Trophoblast cell (in vitro differentiated cells and primary cell): ENCODE results near the gene LIG1.

Experiments
- DNase-seq, 2 donors: peaks; one replicate each; pipeline ENCODE4 v3.0.0-alpha.2; 2016
- H2AFZ ChIP-seq: 2 replicates; pipeline ENCODE4 v1.6.1; 2013; ENCODE audit warnings: low read length, moderate library complexity, mild to moderate bottlenecking; ENCODE audit not compliant: insufficient read depth, poor library complexity
- H2AK5ac ChIP-seq: 2 replicates; pipeline ENCODE4 v1.6.1; 2013; ENCODE audit warnings: mild to moderate bottlenecking, low read length
- H2BK120ac ChIP-seq: 2 replicates; pipeline ENCODE4 v1.6.1; 2013; ENCODE audit warnings: low read length, mild to moderate bottlenecking, moderate library complexity; ENCODE audit not compliant: insufficient read depth, poor library complexity
- H2BK12ac ChIP-seq: 2 replicates; pipeline ENCODE4 v1.6.1; 2013; ENCODE audit warnings: mild to moderate bottlenecking, low read length, moderate library complexity
- H2BK5ac ChIP-seq: 2 replicates; pipeline ENCODE4 v1.6.1; 2013; ENCODE audit warnings: low read length, low read depth, moderate library complexity, mild to moderate bottlenecking; ENCODE audit not compliant: poor library complexity
- H3K14ac ChIP-seq: 2 replicates; pipeline ENCODE4 v1.6.1; 2013; ENCODE audit warnings: mild to moderate bottlenecking, low read length
- H3K18ac ChIP-seq: 2 replicates; pipeline ENCODE4 v1.6.1; 2013; ENCODE audit warnings: mild to moderate bottlenecking, low read length
- H3K23ac ChIP-seq: 2 replicates; pipeline ENCODE4 v1.6.1; 2013; ENCODE audit warnings: low read length
- H3K27ac ChIP-seq: 2 replicates; pipeline ENCODE4 v1.5.1; 2013; ENCODE audit warnings: low read depth, mild to moderate bottlenecking, inconsistent platforms, low read length, moderate library complexity
- H3K27me3 ChIP-seq: 2 replicates; pipeline ENCODE4 v1.6.1; 2013; ENCODE audit warnings: inconsistent platforms, mild to moderate bottlenecking, low read length, moderate library complexity; ENCODE audit not compliant: insufficient read depth
- H3K36me3 ChIP-seq, 2 experiments: 1 replicate in 1 of 2; 2 replicates in 1 of 2; pipeline ENCODE4 v1.6.1; 2013; ENCODE audit warnings: low read length in 2 of 2, mild to moderate bottlenecking in 2 of 2, moderate library complexity in 1 of 2; ENCODE audit not compliant: insufficient read depth in 2 of 2, control insufficient read depth in 1 of 2
- H3K4ac ChIP-seq: 2 replicates; pipeline ENCODE4 v1.6.1; 2013; ENCODE audit warnings: low read depth, mild to moderate bottlenecking, low read length, moderate library complexity
- H3K4me1 ChIP-seq, 2 experiments: 1 replicate in 1 of 2; 2 replicates in 1 of 2; pipeline ENCODE4 v1.6.1; 2013; ENCODE audit warnings: low read length in 2 of 2, mild to moderate bottlenecking in 2 of 2, moderate library complexity in 1 of 2; ENCODE audit not compliant: insufficient read depth in 2 of 2, control insufficient read depth in 1 of 2
- H3K4me2 ChIP-seq: 2 replicates; pipeline ENCODE4 v1.6.1; 2013; ENCODE audit warnings: inconsistent platforms, mild to moderate bottlenecking, low read length, moderate library complexity
- H3K4me3 ChIP-seq: 2 replicates; pipeline ENCODE4 v1.5.1; 2013; ENCODE audit warnings: mild to moderate bottlenecking, low read depth, low read length, inconsistent platforms
- H3K79me1 ChIP-seq: one replicate; pipeline ENCODE4 v1.6.1; 2013; ENCODE audit warnings: low read length
- H3K79me2 ChIP-seq: 2 replicates; pipeline ENCODE4 v1.6.1; 2013; ENCODE audit warnings: low read length, mild to moderate bottlenecking; ENCODE audit not compliant: control insufficient read depth, insufficient read depth, poor library complexity
- H3K9ac ChIP-seq: 2 replicates; pipeline ENCODE4 v1.6.1; 2013; ENCODE audit warnings: mild to moderate bottlenecking, low read length
- H3K9me3 ChIP-seq: 2 replicates; pipeline ENCODE4 v1.6.1; 2013; ENCODE audit warnings: low read depth, mild to moderate bottlenecking, control low read depth, inconsistent platforms, low read length; ENCODE audit not compliant: insufficient read depth
- H4K12ac ChIP-seq: 2 replicates; pipeline ENCODE4 v1.6.1; 2013; ENCODE audit warnings: low read depth, mild to moderate bottlenecking, low read length, moderate library complexity
- H4K8ac ChIP-seq: 2 replicates; pipeline ENCODE4 v1.6.1; 2013; ENCODE audit warnings: low read depth, mild to moderate bottlenecking, low read length, moderate library complexity
- H4K91ac ChIP-seq: one replicate; pipeline ENCODE4 v1.6.1; 2013; ENCODE audit warnings: low read depth, mild to moderate bottlenecking, low read length, moderate library complexity
- WGBS: extraction: QIAGEN DNeasy Blood & Tissue Kit; methylation state at CpG from one replicate; pipeline ENCODE4 v1.1.7; 2013; ENCODE audit warnings: missing lambda C conversion rate; ENCODE audit not compliant: insufficient read length, insufficient coverage; ENCODE audit errors: extremely low coverage; 5-methylcytosine and 5-hydroxymethylcytosine counted together

The LIG1 gene

GRCh38 chr19:48147597-48148175 lies 22.5 kb downstream of the LIG1 start:
- H2AK5ac ChIP-seq = no peak overlapping the region
- H3K27me3 ChIP-seq = no peaks in the 10 kb centered on the region
- H3K79me1 ChIP-seq = peaks cover 2% of the 10 kb centered on the region
- DNase-seq = no peak
- H2BK12ac ChIP-seq = no peak overlapping the region
- no peak overlapping the region for H3K14ac ChIP-seq
- peaks cover 4 to 7% of the 10 kb centered on the region in 2 experiments for H3K4me1 ChIP-seq
- no peak overlapping the region for H4K12ac ChIP-seq
- H3K9me3 ChIP-seq = peaks cover 2% of the 10 kb centered on the region
- H3K4me3 ChIP-seq = peak overlapping the region; percentile 23
- WGBS = no CpG with 5 or more reads among the region's 4 CpGs
- no peak overlapping the region for H4K91ac ChIP-seq
- peaks cover 59 to 61% of the 10 kb centered on the region in 2 experiments for H3K36me3 ChIP-seq
- no peak overlapping the region for H3K9ac ChIP-seq
- no peak overlapping the region for H3K4ac ChIP-seq
- H4K8ac ChIP-seq = no peak overlapping the region
- H2BK120ac ChIP-seq = no peak overlapping the region
- H3K27ac ChIP-seq = no peak overlapping the region
- H3K18ac ChIP-seq = no peak overlapping the region
- H3K79me2 ChIP-seq = no peaks in the 10 kb centered on the region
- no peak overlapping the region for H3K4me2 ChIP-seq
- H3K23ac ChIP-seq = no peak overlapping the region
- H2AFZ ChIP-seq = no peak overlapping the region
- H2BK5ac ChIP-seq = no peak overlapping the region

GRCh38 chr19:48139053-48139452 lies 31.1 kb downstream of the LIG1 start:
- Histone ChIP-seq H3K9me3 (no peaks in the 10 kb centered on the region), H3K79me2 (peaks cover 3% of the 10 kb centered on the region), H3K4me1 (peaks cover 11 to 15% of the 10 kb centered on the region in 2 experiments), H2BK12ac (peak overlapping the region; percentile 44), H2AFZ (no peak overlapping the region), H3K36me3 (peaks cover 57 to 58% of the 10 kb centered on the region in 2 experiments), H2BK120ac (no peak overlapping the region), H4K12ac (no peak overlapping the region), H3K4me2 (no peak overlapping the region), H3K14ac (no peak overlapping the region), H3K79me1 (peaks cover 7% of the 10 kb centered on the region), H3K18ac (no peak overlapping the region), H2BK5ac (no peak overlapping the region), H3K4ac (no peak overlapping the region), H3K23ac (no peak overlapping the region), H4K8ac (no peak overlapping the region), H3K27ac (no peak overlapping the region), H3K9ac (no peak overlapping the region), H4K91ac (peak overlapping the region; percentile 78), H2AK5ac (peak overlapping the region; percentile 32), H3K4me3 (no peak overlapping the region), H3K27me3 (no peaks in the 10 kb centered on the region)
- no peak for DNase-seq
- whole genome bisulfite sequencing = no CpG with 5 or more reads among the region's 6 CpGs

- no peak overlapping the region for H3K23ac ChIP-seq
- no peaks in the 10 kb centered on the region for H3K9me3 ChIP-seq
- peaks cover 3% of the 10 kb centered on the region for H3K79me2 ChIP-seq
- no CpG with 5 or more reads among the region's 26 CpGs for WGBS
- no peak overlapping the region for H2AFZ ChIP-seq
- no peak overlapping the region for H4K8ac ChIP-seq
- no peak overlapping the region for H2BK120ac ChIP-seq
- peaks cover 11 to 15% of the 10 kb centered on the region in 2 experiments for H3K4me1 ChIP-seq
- H3K79me1 ChIP-seq = peaks cover 7% of the 10 kb centered on the region
- no peak overlapping the region for H4K91ac ChIP-seq
- no peak overlapping the region for H3K4me3 ChIP-seq
- H3K14ac ChIP-seq = no peak overlapping the region
- no peak overlapping the region for H3K4me2 ChIP-seq
- no peak overlapping the region for H2BK12ac ChIP-seq
- H3K18ac ChIP-seq = no peak overlapping the region
- no peak for DNase-seq
- H3K27ac ChIP-seq = no peak overlapping the region
- no peak overlapping the region for H4K12ac ChIP-seq
- no peak overlapping the region for H2AK5ac ChIP-seq
- no peak overlapping the region for H2BK5ac ChIP-seq
- no peaks in the 10 kb centered on the region for H3K27me3 ChIP-seq
- no peak overlapping the region for H3K4ac ChIP-seq
- H3K36me3 ChIP-seq = peaks cover 56 to 59% of the 10 kb centered on the region in 2 experiments
- no peak overlapping the region for H3K9ac ChIP-seq
Measured at GRCh38 chr19:48137411-48137810, 32.7 kb downstream of the LIG1 start.

GRCh38 chr19:48136547-48136946 lies 33.6 kb downstream of the LIG1 start:
- no peak overlapping the region for H2BK12ac ChIP-seq
- H3K27me3 ChIP-seq = no peaks in the 10 kb centered on the region
- H3K4me2 ChIP-seq = no peak overlapping the region
- H3K79me2 ChIP-seq = peaks cover 3% of the 10 kb centered on the region
- no peak overlapping the region for H2AFZ ChIP-seq
- H3K14ac ChIP-seq = no peak overlapping the region
- H3K4me3 ChIP-seq = no peak overlapping the region
- no peak overlapping the region for H3K18ac ChIP-seq
- H3K4ac ChIP-seq = no peak overlapping the region
- no peak overlapping the region for H3K27ac ChIP-seq
- no peak overlapping the region for H4K12ac ChIP-seq
- peaks cover 61 to 63% of the 10 kb centered on the region in 2 experiments for H3K36me3 ChIP-seq
- no peak overlapping the region for H4K91ac ChIP-seq
- no CpG with 5 or more reads among the region's 4 CpGs for WGBS
- no peak overlapping the region for H2BK120ac ChIP-seq
- no peak for DNase-seq
- peaks cover 7% of the 10 kb centered on the region for H3K79me1 ChIP-seq
- H3K23ac ChIP-seq = no peak overlapping the region
- no peak overlapping the region for H4K8ac ChIP-seq
- no peak overlapping the region for H2AK5ac ChIP-seq
- H3K9me3 ChIP-seq = no peaks in the 10 kb centered on the region
- H3K9ac ChIP-seq = no peak overlapping the region
- peaks cover 11 to 15% of the 10 kb centered on the region in 2 experiments for H3K4me1 ChIP-seq
- H2BK5ac ChIP-seq = no peak overlapping the region
